ENCODE data around the gene CFAP77. TPM values are rescaled to one million over a fixed set of nuclear protein-coding genes. Genes with fewer than 3 reads are reported as not detected.

CFAP77 gene
- total RNA-seq, 2 experiments from 2014 or later = not detected

DNA sequence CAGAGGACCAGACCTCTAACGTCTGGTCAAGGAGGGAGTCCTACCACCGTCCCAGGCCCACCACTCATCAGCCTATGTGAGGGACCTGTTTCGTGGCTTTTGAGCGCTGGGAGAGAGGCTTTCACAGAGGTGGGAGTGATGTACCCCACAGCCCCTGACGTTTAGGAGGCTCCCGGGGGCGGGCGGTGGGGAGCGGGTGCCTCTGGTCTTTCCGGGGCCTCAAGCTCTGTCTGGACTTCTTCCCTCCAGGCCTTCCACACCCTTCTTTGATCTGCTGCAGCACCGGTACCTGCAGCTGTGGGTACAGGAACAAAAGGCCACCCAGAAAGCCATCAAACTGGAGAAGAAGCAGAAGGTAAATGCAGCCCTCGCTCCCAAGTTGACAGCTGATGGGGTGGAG lies 127.3 kb downstream of the CFAP77 start:
- ChIA-PET POLR2A (no interaction called here), CTCF (no interaction called here)

- ChIA-PET POLR2A (no interaction called here), CTCF (no interaction called here)
Observed at GRCh38 chr9:132538071-132538470, 128.1 kb downstream of the CFAP77 start.

DNA sequence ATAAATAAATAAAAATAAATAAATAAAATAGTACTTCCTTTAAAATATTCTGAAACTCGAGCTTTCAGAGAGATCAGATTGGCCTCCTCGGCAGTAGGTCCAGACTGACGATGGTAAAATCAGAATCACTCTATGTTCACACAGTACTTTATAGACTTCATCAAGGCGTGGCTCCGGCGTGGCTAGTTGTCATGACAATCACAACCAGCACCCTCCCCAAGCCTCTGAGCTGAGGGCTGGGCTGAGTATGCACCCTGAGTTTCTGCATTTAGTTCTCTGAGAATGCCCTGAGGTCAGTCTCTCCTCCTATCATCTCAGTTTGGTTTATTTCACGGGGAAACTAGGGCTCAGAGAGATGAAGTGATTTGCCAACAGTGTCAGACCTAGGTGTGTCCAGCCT lies 129.1 kb downstream of the CFAP77 start:
- CTCF ChIA-PET = no interaction called here
- POLR2A ChIA-PET = no interaction called here

GRCh38 chr9:132541051-132541450 lies 131.0 kb downstream of the CFAP77 start:
- POLR2A ChIA-PET = no interaction called here
- CTCF ChIA-PET = no interaction called here

- ChIA-PET POLR2A (interaction anchor here (0.5 kb wide), 1 partner anchor 10 kb away, joined by 3 read pairs; no protein-coding TSS in a partner anchor), CTCF (no interaction called here)
Observed at GRCh38 chr9:132541870-132542830, 132.1 kb downstream of the CFAP77 start.

GRCh38 chr9:132543251-132543650 lies 133.2 kb downstream of the CFAP77 start:
- ChIA-PET CTCF (no interaction called here), POLR2A (no interaction called here)

DNA sequence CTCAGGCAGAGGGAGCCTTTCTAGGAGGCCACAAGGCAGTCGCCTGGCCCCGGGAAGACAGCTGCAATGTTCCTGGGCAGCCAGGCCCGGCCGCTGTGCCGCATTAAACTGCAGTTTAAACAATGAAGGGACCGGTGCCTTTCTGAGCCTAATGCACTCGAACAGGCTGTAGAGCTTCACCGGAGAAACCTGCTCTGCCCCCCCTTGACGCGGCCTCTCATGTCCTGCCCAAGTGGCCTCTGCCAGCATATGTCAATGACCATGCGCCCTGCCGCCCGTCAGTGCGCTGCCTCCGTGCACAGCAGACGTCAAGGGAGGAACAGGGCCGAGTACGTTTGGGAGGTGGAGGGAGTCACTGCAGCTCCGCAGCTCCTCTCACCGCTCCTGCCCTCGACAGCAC lies 133.9 kb downstream of the CFAP77 start:
- ChIA-PET POLR2A (no interaction called here), CTCF (interaction anchor here (0.6 kb wide), 1 partner anchor 128 kb away, joined by 3 read pairs; no protein-coding TSS in a partner anchor)

DNA sequence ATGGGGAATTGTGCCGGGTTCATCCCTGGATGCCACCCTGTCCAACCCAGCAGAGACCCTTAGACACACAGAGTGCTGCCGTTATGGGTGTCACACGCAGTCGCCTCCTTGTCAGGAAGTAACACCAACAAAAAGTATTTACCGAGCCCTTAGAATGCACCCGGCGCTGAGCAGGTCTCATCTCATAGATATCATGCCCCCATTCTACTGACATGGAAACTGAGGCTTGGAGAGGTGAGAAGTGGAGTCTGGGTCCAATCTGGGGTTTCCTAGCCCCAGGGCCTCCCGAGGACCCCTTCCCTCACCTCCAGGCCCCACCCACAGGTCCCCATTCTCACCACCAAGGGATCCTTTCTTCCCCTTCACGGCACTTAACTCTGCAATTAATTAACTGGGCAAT lies 135.6 kb downstream of the CFAP77 start:
- CTCF ChIA-PET = no interaction called here
- POLR2A ChIA-PET = no interaction called here

DNA sequence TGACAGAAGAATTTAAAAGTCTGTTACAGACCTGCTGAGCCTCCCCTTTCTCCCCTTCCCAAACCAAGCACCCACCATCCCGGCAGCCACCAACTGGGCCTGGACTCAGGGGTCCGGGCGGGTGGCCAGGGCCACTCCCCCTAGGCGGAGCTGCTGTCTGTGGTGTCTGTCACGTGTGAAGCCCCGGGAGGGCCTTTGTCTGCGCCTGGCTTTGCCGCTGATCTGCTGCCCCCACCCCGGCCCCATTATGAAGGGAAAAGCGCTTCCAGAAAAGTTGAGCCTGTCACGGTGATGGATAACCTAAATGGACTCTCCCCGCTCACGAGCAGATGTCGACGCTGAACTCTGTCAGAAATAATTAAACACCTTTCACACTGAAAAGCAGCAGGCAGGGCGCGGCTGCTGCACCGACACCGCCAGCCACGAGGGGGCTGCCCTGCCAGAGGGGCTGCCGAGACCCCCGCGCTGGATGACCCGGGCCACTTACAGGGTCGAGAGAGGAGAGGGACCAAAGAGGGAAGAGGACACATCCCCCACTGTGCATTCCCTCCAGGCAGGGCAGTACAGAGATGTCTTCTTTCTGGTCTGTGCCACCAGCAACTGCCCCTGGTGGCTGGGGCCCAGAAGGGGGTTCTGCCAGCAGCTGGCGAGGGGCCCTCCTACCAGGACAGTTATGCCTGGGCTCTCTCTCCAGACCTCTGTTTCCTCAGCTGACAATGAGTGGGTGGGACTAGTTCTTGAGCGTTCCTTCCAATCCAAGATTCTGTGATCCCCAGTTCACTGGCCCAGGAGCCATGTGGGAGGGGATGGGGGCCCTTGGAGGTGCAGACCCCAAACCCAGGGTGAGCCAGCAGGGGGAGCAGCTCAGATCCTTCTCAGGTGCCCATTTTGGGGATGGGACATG lies 136.4 kb downstream of the CFAP77 start:
- POLR2A ChIA-PET = no interaction called here
- CTCF ChIA-PET = no interaction called here

GRCh38 chr9:132547052-132547431 lies 137.0 kb downstream of the CFAP77 start:
- ChIA-PET POLR2A (no interaction called here), CTCF (no interaction called here)

DNA sequence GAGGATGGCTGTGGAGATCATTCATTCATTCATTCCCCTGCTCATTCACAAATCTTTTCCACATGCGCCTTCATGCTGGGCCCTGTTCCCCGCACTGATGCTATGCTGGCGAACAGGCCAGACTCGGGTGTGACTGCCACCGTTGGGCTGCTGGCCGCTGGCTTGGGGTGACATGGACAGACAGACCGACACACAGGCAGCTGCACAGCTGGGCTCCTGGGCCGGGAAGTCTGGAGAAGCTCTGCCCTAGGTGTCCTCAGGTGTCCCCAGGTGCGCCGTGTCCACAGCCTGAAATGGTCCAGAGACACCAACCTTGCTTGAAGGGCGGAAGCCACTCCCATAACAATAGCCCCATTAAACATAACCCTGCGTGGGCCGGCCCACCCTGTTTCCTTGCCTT lies 137.4 kb downstream of the CFAP77 start:
- CTCF ChIA-PET = no interaction called here
- POLR2A ChIA-PET = no interaction called here

DNA sequence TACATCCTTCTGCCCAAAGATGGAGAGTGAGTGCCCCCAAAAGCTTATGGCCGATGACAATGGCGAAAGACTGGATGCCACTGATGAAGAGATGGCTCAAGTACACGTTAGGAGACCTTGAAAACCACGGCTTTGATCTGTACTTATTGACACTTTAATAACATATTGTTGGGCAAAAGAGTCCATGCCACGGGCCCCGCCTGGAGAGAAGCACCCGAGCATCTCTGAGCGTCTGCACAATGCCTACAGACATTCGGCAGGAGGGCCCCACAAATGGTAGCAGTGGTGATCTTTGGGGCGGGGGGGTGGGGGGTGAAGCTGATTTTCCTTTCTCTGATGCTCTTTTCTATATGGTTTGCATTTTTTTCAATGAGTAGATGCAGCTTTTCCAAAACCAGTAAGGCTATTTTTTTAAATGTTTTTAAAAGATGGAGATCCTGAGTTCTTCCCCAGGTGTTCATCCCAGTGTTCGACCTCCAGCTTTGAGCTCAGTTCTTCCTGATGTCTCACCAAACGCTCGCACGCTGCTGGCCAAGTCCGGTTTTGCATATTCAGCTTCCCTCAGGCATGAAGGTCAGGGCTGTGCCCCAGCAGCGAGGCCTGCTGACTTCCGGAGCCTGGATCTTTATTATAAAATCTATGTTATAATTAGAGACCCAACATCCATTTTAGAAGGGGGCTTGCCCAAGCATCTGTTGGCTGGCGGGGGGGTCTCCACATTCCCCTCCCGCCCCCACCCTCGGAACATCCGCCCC lies 138.1 kb downstream of the CFAP77 start:
- CTCF ChIA-PET = no interaction called here
- POLR2A ChIA-PET = no interaction called here

DNA sequence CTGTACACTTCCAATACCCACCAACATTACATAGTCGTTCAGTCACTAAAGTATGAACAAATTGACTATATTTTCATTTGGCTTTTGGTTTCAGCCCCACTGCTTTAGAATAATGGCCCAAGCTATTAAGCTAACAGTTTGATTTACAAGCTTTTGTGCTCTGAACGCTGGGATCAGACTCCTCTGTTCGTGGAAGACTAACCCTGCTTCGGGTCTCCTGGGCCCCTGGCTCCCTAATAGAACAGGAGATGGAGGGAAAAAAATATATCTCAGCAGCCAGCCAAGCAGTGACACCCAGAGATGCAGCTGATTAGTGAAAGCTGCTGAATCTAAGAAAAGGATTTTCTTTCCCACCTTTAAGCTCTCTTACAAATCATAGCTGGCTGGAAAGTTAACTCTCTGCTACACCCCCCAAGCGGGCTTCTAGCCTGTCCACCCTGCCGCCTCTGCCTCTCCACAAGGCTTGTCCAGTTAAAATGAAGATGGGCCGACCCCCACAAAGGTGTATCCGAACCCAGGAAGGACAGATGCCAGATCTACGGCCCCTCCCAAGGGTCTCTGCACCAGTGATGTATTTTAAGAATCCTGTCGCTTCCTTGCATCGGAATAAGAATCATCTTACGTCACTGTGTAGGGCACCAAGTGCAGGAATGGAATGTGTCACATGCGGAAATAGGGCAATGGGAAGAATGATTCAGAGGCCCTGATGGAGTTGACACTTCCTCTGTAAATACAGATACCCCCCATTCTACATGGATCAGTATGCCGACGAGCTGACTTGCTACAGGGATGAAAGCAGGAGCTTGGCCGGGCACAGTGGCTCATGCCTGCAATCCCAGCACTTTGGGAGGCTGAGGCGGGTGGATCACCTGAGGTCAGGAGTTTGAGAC lies 139.0 kb downstream of the CFAP77 start:
- ChIA-PET POLR2A (no interaction called here), CTCF (no interaction called here)

DNA sequence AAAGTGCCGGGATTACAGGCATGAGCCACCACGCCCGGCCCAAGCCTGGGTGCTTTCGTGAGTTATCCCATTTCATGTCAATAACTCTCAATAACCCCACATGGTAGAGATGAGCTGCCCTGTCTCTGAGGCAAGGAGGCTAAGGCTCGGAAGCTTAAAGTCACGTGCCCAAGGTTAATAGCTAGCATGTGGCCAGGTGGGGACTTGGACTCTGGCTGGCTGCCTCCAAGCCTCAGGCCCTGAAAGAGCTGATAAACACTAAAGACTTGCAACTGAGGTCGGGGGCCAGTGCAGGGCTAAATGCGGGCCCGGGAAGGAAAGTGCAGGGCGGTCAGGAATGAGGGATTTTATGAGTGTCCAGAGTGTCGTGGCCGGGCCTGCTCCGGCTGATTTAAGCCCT lies 141.5 kb downstream of the CFAP77 start:
- ChIA-PET POLR2A (no interaction called here), CTCF (no interaction called here)

- CTCF ChIA-PET = no interaction called here
- POLR2A ChIA-PET = interaction anchor here (0.7 kb wide), 1 partner anchor 10 kb away, joined by 3 read pairs; no protein-coding TSS in a partner anchor
Observed at GRCh38 chr9:132552041-132552440, 142.0 kb downstream of the CFAP77 start.

DNA sequence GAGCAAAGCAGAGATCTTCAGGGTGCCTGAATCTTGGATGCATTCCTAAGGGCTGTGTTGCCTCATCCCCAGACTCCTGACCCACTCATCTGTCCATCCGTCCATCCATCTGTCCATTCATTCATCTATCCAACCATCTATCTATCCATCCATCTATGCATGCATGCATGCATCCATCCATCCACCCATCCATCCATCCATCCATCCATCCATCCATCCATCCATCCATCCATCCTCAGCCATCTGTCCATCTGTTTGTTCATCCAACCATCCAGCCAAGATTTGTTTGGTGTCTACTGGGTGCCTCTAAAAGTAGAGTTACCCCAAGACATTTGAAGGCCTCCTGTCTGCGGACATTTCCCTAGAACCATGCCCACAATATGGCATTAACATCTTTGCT lies 144.7 kb downstream of the CFAP77 start:
- CTCF ChIA-PET = interaction anchor here (0.5 kb wide), 1 partner anchor 15 kb away, joined by 4 read pairs; no protein-coding TSS in a partner anchor

DNA sequence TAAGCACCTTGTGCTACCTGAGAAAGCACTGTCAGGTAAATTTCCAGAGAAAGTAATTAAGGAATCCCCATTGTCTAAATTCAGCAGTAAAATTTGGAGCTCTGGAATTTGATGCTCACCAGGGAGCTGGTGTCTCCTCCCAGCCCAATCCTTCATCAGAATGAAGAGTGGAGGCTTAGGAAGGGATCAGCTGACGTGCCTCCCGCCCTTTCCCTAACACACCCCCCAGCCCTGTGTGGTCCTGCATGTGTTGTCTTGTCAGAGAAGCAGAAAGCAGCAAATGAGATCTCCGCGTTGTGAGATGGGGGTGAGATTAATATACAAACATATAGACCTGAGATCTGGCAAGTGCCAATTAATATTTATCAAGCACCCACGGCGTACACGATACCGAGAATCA lies 145.5 kb downstream of the CFAP77 start:
- CTCF ChIA-PET = interaction anchor here (0.5 kb wide), 1 partner anchor 14 kb away, joined by 4 read pairs; no protein-coding TSS in a partner anchor
- POLR2A ChIA-PET = no interaction called here

More for the DNA sequence above, 144.7 kb downstream of the CFAP77 start:
- POLR2A ChIA-PET = no interaction called here

GRCh38 chr9:132556235-132556634 lies 146.2 kb downstream of the CFAP77 start:
- ChIA-PET CTCF (no interaction called here), POLR2A (no interaction called here)

- CTCF ChIA-PET = no interaction called here
- POLR2A ChIA-PET = no interaction called here
Observed at GRCh38 chr9:132556714-132557113, 146.7 kb downstream of the CFAP77 start.
